Thyroid gland (tissue), 4 donors: ENCODE measurements around the gene CAGE1.

Source experiments
- CTCF ChIP-seq, 6 experiments: fragments of 200-600 bp in 3 of 6; fragments of 450-650 bp in 3 of 6; sonication (generic) in 3 of 6; IDR thresholded peaks; one replicate each; pipeline ENCODE4 v1.5.1; 2016 to 2019; ENCODE audit warnings: antibody characterized with exemption in 6 of 6, mild to moderate bottlenecking in 2 of 6, inconsistent platforms in 1 of 6, moderate library complexity in 1 of 6
- POLR2A ChIP-seq, 2 donors: fragments of 450-650 bp; IDR thresholded peaks; one replicate each; pipeline ENCODE4 v1.6.1; 2017; ENCODE audit warnings: antibody characterized with exemption in 2 of 2, mild to moderate bottlenecking in 2 of 2, moderate library complexity in 1 of 2

GRCh38 chr6:7334685-7335084 lies 54.9 kb downstream of the CAGE1 start:
- no peak for TF ChIP-seq CTCF (IDR thresholded peaks at IDR 0.05)
- TF ChIP-seq POLR2A (IDR thresholded peaks at IDR 0.05): no peak
